Measurements from ENCODE around the gene GSDMA.

GSDMA gene

DNA sequence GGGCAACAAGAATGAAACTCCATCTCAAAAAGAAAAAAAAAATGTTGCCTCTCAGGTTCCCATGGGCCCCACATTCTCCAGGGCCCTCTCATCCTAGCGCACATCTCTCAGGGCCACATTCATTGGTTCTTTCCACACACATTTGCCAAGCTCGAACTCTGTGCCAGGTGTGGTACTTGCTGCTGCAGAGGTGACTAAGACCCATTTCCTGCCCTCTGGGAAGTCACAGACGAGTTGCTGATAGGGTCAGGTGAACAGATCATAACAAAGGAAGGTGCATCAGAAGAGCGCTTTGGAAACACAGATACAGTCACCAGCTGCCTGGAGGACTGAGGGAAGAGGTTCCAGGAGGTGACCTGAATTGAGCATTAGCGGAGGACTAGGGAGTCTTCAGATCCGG lies 1.0 kb downstream of the GSDMA start:
- no peak for DNase-seq (ENCODE audit: low spot score)

DNA sequence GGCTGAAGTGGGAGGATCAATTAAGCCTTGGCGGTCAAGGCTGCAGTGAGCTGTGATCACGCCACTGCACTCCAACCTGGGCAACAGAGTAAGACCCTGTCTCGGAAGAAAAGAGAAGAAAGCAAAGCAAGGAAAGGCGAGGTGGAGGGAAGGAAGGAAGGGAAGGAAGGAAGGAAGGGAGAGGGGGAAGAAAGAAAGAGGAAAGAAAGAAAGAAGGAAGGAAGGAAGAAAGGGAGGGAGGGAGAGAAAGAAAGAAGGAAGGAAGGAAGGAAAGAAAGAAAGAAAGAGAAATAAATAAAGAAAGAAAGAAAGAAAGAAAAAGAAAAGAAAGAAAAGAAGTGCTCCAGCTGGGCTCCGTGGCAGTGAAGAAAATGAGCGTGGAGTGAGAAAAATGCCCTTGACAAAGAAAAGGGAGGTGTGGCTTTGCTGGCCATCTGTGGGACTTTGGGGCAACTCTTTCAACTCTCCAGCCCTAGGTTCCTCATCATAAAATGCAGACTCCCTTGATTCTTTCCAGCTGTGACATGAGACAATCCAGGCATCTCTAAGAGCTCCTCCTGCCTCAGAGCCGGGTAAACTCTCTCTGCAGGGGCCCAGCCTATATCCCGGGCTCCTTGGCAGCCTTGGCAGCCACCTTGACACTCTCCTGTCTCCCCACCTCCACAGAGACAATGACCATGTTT lies 2.4 kb downstream of the GSDMA start:
- no peak for DNase-seq (ENCODE audit: low spot score)

DNA sequence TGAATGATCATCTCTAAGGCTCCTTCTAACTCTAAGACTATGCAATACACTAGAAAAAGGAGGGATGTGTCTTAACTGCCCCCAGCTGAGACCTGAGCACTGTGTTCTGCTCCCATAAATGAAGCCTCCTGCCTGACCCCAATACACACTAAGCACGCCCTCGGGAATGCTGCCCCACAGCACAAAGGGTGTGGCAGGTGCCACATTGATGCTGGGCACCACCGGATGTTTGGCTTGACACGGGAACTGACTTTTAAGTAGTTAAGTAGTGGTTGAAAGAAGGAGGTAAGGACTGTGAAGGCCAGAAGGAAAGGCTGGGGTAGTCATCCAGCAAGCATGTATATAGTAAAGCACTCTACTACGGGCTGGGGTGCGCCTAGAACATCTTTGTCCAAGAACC lies 4.0 kb downstream of the GSDMA start:
- DNase-seq (ENCODE audit: low spot score): no peak

DNA sequence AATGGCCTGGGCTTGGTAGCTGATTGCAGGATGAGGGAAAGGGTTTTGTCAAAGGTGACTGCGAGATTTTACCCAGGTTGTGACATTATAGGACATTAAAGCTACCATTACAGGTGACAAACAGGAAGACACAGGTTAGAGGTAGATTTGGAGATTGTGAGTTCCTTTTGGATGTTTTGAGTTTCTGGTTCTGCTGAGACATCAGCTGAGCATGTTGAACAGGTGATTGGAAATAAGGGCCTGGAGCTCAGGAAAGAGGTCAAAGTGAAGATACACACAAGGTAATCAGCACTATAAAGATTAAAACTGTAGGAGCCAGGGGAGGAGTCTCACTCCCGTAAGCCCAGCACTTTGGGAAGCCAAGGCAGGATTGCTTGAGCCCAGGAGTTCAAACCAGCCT lies 6.0 kb downstream of the GSDMA start:
- no peak for DNase-seq (ENCODE audit: low spot score)

DNA sequence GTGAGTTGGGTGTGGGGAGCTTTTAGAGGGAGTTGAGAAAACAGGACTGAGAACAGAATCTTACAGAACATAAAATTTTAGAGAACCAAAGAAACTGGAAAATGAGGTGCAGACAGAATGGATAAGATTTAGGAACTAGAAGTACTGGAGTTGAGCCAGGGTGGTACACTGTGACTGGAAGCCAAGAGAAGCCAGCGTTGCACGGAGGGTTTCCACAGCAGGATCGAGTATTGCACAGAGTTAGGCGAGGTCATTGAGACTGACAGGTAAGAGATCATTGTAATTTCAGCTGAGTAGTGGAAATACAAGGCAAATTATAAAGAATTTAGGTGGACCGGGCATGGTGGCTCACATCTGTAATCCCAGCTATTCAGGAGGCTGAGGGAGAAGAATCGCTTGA lies 6.6 kb downstream of the GSDMA start:
- no peak for DNase-seq (ENCODE audit: low spot score)

DNA sequence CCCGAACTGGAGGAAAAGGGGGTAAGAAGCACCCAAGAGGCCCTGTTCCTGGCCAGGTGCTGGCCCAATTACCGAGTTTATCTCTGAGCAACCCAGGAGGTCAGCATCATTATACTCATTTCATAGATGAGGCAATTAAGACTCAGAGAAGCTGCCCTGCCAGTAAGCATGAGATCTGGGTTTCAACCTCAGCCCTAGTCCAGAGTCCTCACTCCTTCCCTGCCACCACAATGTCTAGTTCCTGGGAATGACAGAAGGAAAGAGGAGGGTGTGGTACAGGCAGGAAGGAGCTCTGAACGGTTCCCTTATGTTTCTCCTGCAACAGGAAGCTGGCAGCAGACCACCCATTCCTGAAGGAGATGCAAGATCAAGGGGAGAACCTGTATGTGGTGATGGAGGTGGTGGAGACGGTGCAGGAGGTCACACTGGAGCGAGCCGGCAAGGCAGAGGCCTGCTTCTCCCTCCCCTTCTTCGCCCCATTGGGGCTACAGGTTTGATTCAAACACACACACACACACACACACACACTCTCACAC lies 7.4 kb downstream of the GSDMA start:
- no peak for DNase-seq (ENCODE audit: low spot score)

DNA sequence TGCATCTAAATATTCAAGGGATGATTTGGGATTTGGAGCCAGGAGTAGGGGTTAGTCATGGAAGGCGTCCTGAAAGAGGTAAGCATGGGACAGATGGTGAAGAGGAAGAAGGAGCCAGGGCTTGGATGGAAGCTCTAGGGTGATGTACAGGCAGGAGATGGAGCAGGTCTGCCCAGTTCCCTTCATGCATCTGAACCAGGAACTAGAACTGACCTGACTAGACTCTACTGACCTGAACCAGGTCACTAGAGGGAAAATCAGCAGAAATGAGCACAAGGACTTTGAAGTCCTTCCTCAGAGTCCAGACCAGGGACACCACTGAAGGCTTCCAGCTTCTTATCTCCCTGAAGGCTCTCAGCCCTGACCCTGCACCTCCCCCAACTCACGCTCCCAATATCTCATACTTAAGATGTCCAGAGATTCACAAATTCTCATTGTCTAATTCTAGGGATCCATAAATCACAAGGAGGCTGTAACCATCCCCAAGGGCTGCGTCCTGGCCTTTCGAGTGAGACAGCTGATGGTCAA lies 8.3 kb downstream of the GSDMA start:
- DNase-seq (ENCODE audit: low spot score): no peak

DNA sequence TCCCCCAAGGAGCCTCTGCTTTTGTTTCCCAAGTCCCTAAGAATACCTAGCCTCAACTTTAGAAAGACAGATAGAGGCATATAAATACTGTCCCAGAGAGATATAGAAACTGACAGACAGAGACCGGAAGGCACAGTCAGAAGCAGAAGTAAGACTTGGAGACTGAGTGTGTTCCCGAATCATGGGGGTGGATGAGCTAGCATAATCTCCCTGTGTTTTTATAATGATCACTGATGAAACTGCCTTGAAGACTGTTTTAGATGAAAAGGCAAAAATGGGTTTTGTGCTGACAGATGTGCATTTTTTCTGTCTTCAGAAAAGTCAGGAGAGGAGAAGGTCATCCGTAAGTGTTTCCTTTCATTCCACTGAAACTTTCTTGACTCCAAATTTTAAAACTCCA lies 9.5 kb downstream of the GSDMA start:
- no peak for DNase-seq (ENCODE audit: low spot score)

DNA sequence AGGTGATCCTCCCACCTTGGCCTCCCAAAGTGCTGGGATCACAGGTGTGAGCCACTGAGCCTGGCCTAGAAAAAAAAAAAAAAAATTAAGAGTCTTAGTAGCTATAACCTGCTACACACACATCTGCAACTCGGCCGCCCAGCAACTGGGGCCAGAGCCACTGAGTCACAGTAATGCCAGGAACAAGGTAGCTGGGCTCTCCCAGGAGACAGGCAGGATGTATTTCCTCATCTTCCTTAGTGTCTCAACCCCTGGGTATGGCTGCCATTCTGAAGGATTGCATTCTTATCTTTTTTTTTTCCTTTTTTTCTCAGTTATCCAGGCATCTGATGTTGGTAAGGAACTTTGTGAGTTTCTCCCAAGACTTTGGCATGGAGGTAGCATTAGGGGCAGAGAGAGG lies 10.7 kb downstream of the GSDMA start:
- DNase-seq (ENCODE audit: low spot score): no peak

DNA sequence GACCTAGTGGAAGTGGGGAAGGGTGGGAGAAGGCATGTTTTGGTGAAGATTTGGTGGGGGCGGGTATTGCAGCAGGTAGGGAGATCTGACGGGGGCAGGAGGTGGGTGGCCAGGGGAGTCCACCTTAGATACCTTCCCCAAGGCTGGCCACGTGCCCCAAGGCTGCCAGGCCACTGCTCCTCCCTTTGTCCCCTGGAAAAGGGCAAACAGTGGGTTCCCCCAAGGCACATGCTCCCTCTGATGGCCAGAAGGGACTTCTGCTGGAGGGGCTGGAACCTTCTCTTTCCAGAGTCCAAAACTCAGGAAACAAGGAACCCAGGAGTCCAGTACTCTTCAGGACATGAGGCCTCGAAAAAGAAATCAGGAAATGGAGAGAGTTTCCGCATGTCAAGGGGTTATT lies 11.6 kb downstream of the GSDMA start:
- DNase-seq (ENCODE audit: low spot score): no peak

DNA sequence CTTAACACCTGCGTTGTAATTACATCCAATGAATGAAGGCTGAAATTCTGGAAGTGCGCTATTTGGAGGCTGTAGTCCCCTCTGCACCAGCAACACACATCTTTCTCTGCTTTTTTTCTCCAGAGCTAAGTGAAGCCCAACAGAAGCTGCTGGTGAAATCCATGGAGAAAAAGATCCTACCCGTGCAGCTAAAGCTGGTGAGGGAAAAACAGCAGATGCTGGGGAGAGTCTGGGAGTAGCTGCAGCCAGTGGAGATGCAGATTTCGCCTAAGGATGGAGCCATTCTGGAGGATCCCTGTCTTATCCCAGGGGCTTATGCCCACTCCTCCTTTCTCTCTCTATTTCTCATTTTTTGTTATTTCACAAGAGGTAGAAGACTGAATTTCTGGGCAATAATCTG lies 13.0 kb downstream of the GSDMA start:
- no peak for DNase-seq (ENCODE audit: low spot score)

DNA sequence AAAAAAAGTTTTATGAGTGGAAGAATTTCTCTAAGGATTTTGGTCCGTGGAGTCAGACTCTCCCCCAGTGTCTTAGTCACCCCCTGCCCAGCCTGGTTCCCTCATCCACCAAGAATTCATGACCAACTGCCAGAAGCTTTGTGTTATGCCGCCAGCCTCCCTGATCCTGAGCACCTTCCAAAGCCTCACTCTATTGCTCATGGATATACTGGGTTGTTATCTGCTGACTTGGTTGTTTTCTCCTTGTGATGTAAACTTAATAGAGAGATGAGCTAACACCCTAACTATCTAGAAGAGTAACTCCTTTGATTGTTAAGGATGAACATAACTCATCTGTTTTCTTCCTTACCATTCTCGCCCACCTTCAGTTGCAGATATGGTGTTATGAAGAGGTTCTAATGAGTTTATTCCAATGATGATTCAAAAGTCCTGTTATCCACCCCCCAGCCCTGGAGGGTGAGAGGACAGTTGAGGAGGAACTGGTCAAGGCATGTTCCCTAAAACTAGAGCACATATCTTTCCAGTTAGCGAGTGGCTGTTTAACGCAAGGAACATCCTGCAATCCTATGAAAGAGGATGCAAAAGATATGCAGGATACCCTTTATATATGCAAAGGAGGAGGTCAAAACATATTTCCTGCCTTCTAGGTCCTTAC lies 16.3 kb downstream of the GSDMA start:
- no peak for DNase-seq (ENCODE audit: low spot score)

DNA sequence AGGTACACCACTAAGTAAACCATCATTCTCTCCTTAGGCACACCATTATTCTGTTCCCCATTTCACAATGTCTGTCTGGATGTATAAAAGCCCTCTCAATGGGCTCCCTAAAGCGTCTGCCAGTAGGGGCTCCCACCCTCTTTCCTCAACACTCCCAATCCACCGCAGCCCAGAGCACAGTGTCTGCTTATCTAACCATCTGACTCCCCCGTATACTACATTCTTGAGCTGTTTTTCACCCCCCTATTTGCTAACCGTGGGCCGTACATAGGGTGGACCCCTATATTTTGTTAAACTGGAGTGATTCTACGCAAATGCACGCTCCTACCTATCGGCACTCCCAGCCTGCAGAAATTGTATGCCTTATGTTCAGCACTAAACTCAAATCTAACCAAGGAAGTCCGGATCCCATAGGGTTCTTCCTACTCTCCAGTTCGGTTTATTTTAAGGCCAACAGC lies 17.1 kb downstream of the GSDMA start:
- DNase-seq (ENCODE audit: low spot score): peak; percentile 35

DNA sequence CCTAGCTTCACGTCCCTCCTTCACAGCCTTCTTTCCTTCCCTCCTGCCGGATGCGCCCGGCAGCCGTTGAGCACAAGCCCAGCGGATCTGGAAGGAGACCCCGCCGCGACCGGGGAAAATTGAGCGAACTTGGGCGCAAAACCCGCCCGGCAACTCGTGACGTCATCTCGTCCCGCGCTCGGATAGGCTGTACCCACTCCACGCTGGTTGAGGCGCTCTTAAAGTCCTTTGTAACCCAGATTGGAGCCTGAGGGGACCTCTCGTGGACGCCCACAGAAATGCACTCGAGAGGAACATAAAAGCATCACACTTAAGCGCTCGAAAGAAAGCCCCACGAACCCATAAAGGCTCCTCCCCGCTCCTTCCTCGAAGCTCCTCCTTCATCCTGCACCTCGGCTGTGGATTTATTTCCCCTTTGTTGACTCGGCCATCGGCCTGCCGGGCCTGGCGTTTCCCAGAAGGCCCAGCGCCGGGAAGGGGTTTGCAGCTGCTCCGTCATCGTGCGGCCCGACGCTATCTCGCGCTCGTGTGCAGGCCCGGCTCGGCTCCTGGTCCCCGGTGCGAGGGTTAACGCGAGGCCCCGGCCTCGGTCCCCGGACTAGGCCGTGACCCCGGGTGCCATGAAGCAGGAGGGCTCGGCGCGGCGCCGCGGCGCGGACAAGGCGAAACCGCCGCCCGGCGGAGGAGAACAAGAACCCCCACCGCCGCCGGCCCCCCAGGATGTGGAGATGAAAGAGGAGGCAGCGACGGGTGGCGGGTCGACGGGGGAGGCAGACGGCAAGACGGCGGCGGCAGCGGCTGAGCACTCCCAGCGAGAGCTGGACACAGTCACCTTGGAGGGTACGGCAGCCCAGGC lies 17.8 kb downstream of the GSDMA start, which contains the start of gene PSMD3:
Gene PSMD3, plus strand, starts transcription at position 457 of the 856 bp plus-strand sequence. Its CDS starts 164 bp downstream, at position 621.
- DNase-seq (ENCODE audit: low spot score): peak; percentile 95

DNA sequence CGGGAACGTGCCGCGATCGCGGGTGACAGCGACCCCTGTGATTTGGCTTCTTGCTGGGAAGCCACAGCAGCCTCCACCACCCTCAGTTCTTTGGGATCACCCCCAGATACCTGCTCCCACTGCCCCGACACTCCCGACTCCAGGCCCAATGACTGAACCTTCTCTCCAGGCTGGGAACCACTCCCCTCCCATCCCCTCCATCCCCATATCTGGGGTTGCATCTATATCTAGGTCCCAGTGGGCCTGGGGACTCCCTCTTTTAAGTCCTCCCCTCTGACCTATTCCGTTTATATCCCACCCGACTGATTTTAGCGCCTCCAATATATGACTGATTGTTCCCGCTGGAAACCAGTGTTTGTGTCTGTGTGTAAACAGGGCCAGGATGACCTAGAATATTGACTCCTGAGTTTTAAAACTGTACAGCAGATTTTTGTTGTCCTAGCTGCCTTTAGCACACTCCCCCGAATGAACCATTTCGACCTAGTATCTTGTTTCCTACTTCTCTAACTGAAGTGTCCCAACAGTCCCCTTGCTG lies 18.5 kb downstream of the GSDMA start:
- no peak for DNase-seq (ENCODE audit: low spot score)

DNA sequence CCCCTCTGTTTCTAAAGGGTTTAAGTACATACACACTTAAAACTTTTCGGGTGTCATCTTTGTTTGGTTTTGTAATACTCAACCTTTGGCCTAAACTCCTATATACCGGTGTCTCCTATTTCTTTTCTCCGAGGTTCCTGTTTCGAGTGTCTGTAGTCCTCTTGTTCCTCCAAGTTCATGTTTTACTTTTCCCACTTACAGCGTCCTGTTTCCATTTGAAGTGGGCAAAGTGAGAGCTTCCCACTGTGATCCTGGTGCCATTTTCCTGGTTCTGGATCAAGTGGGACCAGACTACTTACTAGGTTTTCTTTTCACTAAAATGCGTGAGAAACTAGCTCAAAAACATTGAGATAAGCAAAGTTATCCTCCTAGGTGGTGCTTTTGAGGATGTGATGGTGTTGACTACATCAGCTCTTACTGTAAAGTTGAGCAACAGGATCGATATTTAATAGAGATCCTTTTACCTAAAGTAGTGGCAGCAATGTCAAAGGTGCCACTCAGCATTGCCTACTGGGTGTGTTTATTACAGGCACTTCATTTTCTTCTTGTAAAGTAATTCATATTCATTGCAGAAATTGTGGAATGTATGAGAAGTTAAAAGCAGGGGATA lies 19.1 kb downstream of the GSDMA start:
- DNase-seq (ENCODE audit: low spot score): no peak

DNA sequence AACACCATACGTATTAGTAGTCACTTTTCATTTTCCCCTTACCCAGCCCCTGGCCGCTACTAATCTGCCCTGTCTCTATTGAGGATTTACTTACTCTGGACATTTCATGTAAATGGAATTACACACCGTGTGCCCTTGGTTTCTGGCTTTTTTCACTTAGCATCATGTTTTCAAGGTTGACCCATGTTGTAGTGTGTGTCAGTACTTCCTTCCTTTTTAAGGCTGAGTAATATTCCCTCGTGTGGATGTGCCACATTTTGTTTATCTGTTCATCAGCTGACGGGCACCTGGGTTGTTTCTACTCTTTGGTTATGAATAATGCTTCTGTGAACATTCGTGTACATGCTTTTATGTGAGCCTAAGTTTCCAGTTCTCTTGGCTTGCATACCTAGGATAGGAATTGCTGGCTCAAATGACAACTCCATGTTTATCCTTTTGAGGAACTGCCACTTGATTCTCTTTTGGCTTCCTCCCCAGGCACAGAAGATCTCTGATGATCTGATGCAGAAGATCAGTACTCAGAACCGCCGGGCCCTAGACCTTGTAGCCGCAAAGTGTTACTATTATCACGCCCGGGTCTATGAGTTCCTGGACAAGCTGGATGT lies 25.5 kb downstream of the GSDMA start:
- no peak for DNase-seq (ENCODE audit: low spot score)

DNA sequence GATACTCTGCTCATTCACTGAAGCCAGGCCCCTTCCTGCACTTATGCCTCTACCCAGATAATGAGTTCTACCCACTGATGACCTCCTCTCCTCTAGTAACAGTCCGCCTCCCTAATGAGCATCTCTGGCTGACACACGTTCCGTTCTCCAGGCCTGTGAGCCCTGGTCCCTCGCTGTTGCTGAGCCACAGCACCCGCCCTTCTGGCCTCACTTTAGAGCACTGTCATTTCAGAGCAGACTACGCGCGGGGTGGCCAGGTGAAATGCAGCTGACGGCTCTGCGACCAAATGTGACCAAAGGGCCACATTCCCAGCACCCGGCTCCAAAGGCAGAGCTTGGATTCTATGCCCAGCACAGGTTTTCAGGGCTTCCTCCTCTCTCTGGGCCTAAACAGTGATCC lies 31.6 kb downstream of the GSDMA start:
- DNase-seq (ENCODE audit: low spot score): no peak

DNA sequence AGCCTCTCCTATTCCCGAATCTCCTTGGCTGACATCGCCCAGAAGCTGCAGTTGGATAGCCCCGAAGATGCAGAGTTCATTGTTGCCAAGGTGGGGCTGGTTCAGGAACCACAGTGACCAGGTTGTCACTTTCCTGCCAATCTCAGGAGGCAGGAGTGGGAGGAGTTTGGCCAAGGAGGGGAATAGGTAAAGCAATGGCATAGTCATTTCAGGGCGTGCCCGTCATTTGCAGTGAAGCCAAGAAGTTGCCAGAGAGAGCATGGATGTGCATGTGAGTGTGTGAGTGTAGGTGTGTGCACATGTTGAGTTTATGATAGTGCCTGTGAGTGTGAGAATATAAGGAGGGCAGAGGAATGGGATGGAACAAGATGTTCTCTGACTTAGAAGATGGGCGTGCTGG lies 32.6 kb downstream of the GSDMA start:
- no peak for DNase-seq (ENCODE audit: low spot score)

DNA sequence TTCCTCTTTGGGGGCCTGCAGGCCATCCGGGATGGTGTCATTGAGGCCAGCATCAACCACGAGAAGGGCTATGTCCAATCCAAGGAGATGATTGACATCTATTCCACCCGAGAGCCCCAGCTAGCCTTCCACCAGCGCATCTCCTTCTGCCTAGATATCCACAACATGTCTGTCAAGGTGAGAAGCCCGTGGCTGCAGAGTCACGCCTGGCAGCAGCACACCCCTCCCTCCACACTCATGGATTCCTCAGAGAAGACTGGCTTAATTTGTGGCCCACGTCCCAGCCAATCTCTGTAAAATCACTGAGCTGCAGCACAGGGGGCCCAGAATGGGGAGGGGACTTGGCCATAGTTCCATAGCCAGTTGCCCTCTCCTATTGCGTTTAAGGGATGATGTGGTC lies 33.4 kb downstream of the GSDMA start:
- no peak for DNase-seq (ENCODE audit: low spot score)

DNA sequence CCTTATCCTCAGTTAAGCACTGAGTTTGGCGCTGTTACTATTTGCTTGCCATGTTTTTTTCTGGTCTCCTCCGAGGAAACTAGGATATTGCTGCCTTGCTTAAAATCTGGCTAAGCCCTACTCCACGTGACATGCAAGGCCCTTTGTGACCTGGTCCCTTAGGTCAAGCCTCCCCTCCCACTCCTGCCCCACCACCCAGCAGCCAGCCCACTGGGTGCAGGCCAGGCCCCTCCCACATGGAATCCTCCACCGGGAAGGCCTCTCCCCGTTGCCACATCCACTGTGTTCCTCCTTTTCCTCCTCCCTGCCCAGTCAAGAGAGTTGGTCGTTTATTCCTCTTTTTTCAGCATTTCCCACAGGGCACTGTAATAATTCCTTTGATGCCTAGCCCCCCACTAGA lies 34.0 kb downstream of the GSDMA start:
- no peak for DNase-seq (ENCODE audit: low spot score)

Data from germinal center (tissue), 1 donor.